Central memory CD4-positive, alpha-beta T cell (primary cell): ENCODE data around the gene SH3BGRL3.
A peak's percentile ranks its signal among the peaks of the same experiment; 100 is the strongest.
"Not testable (repeated sequence)": the region's sequence is repeated elsewhere in the genome, so short reads cannot be mapped to it uniquely, and the experiment has no call there.

Experiments
- DNase-seq: peaks from one replicate; pipeline ENCODE4 v3.0.0; 2022

Gene SH3BGRL3

GRCh38 chr1:26318338-26319064 is 38.6 kb downstream of the SH3BGRL3 start:
- no peak for DNase-seq

DNA sequence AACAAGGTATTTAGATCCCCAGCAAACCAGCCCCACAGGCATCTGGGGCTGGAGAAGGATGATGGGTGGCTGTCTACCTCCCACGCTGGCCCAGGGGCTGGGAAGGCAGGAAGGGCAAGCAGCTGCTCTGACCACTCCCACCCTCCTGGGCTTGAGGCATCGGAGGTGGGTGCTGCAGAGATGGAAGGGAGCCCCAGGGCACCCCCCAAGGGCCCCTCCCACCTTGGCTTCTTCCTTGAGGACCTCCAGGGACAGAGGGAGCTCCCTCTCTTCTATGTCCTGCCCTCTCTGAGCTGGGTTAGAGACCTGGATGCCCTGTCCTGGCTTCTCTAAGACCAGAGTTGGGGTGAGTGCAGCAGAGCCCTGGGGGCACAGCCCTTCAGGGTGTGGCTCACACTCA is 41.0 kb downstream of the SH3BGRL3 start:
- no peak for DNase-seq

- DNase-seq, result peak; percentile 88
Observed at GRCh38 chr1:26321315-26322041, 41.6 kb downstream of the SH3BGRL3 start.

GRCh38 chr1:26322042-26322331 is 42.1 kb downstream of the SH3BGRL3 start:
- no peak for DNase-seq

DNA sequence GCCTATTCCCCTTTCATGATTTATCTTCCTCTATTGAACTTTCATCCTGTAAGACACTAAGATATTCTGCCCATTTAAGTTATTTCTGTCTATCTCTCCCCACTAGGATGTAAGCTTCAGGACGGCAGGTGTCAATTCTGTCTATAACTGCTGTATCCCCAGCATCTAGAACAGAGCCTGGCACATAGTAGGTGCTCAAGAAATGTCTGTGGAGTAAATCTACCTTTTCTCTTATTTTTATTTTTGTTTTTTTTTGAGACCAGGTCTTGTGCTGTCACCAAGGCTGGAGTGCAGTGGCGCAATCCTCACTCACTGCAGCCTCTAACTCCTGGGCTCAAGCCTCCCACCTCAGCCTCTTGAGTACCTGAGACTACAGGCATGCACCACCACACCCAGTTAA is 43.5 kb downstream of the SH3BGRL3 start:
- no peak for DNase-seq

DNA sequence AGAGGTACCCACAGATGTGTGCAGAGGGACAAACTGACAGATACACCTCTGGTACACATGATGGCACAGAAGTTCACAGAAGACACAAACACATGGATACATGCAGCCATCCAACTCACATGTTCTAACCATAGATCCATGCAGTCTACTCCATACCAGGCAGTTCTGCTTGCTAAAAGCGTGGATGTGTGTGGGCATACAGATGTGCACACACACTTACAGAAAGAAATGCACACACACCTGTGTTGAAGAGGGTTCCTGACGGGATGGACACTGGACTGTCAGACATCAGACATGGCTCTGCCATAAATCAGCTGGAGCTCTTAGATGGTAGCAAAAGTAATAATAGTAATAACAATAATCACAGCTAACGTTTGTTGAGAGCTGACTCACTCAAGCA is 44.7 kb downstream of the SH3BGRL3 start:
- no peak for DNase-seq

DNA sequence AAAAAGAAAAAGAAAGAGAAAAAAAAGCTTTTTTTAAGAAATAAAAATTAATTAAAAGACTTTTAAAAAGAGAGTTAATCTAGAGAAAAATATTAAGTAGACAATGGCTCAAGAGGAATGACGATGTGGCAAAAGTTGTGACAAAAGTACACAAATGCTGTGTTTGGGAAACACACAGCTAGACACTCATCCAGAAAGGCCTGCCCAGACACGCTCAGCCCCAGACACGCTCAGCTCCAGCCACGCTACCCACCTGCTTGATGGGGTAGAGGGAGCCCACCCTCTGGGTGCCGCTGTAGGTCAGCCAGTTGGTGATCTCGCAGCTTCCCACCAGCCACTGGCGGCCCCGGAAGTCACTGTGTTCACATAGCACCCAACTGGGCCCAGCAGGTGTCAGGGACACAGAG is 48.1 kb downstream of the SH3BGRL3 start:
- no peak for DNase-seq

GRCh38 chr1:26328597-26328996 is 48.7 kb downstream of the SH3BGRL3 start:
- DNase-seq, result no peak

- not testable (repeated sequence) for DNase-seq
Observed at GRCh38 chr1:26329380-26329779, 49.5 kb downstream of the SH3BGRL3 start.

- DNase-seq, result no peak
Observed at GRCh38 chr1:26330276-26330675, 50.4 kb downstream of the SH3BGRL3 start.
